ENCODE results near the gene SOX8. TPM values are rescaled to one million over a fixed set of nuclear protein-coding genes. Genes with fewer than 3 reads are reported as not detected.

Gene SOX8
- total RNA-seq (1 to 10 TPM in 1 of 2 donors, under 1 TPM in 1; 0.40 to 4.0 TPM), polyA plus RNA-seq (under 1 TPM; 0.33 to 0.39 TPM)
- long read RNA-seq, donor 1, full-length matches to known transcripts, result 2 of 2 reads
- long read RNA-seq, donor 1, partial matches to known transcripts, result 0 of 2 reads
- long read RNA-seq, donor 1, other reads (novel, unspliced or antisense), result 0 of 2 reads
- long read RNA-seq, donor 2, result 0 reads
- long read RNA-seq, donor 3, result 0 reads
- long read RNA-seq, donor 4, result 0 reads
- long read RNA-seq, donor 5, full-length matches to known transcripts, result 2 of 2 reads
- long read RNA-seq, donor 5, partial matches to known transcripts, result 0 of 2 reads
- long read RNA-seq, donor 5, other reads (novel, unspliced or antisense), result 0 of 2 reads

GRCh38 chr16:981695-982144 is at the start of gene SOX8:
SOX8 (plus strand) TSS chr16:981770; CDS start chr16:981923, 153 bp downstream.
- ATAC-seq (ENCODE audit: insufficient read depth, low FRiP score) (no peak), DNase-seq (no peak)
- H3K36me3 ChIP-seq (ENCODE audit: control insufficient read depth in 4 of 4, insufficient read depth in 4 of 4, low read length in 4 of 4), result no peaks in the 10 kb centered on the region
- no peaks in the 10 kb centered on the region for H3K9me3 ChIP-seq (ENCODE audit: control insufficient read depth in 4 of 4, insufficient read depth in 3 of 4, low read length in 3 of 4)
- no peak within 1 kb of the TSS for H3K27ac ChIP-seq (ENCODE audit: low read depth in 1 of 2, low read length in 1 of 2)
- 1 to 4% methylated on average over 13 to 80 of the region's 80 CpGs for WGBS, 2 donors
- H3K4me1 ChIP-seq (ENCODE audit: control insufficient read depth in 5 of 5, insufficient read depth in 5 of 5, low read length in 5 of 5), result peaks cover 0 to 15% (median 3%) of the 10 kb centered on the region in 5 donors
- peaks cover 0 to 12% (median 5%) of the 10 kb centered on the region in 3 donors for H3K27me3 ChIP-seq (ENCODE audit: control insufficient read depth in 3 of 3, insufficient read depth in 3 of 3, low read length in 2 of 3)
- TF ChIP-seq CTCF (IDR thresholded peaks at IDR 0.05; ENCODE audit: control extremely low read depth, extremely low read depth), result no peak
- no peak within 1 kb of the TSS for H3K9ac ChIP-seq (ENCODE audit: insufficient read depth in 1 of 2, low read length in 2 of 2)
- peak within 1 kb of the TSS; percentile 55 for H3K4me3 ChIP-seq

GRCh38 chr16:932831-933330 is 48.7 kb upstream of the SOX8 start:
- Histone ChIP-seq H3K9me3 (ENCODE audit: control insufficient read depth in 4 of 4, insufficient read depth in 3 of 4, low read length in 3 of 4) (no peaks in the 10 kb centered on the region), H3K27me3 (ENCODE audit: control insufficient read depth in 3 of 3, insufficient read depth in 3 of 3, low read length in 2 of 3) (no peaks in the 10 kb centered on the region), H3K9ac (ENCODE audit: insufficient read depth in 1 of 2, low read length in 2 of 2) (no peak overlapping the region), H3K36me3 (ENCODE audit: control insufficient read depth in 4 of 4, insufficient read depth in 4 of 4, low read length in 4 of 4) (peaks cover 0 to 26% (median 3%) of the 10 kb centered on the region in 4 donors), H3K4me1 (ENCODE audit: control insufficient read depth in 5 of 5, insufficient read depth in 5 of 5, low read length in 5 of 5) (no peaks in the 10 kb centered on the region), H3K4me3 (no peak overlapping the region), H3K27ac (ENCODE audit: low read depth in 1 of 2, low read length in 1 of 2) (no peak overlapping the region)
- WGBS, 2 donors, result 91 to 93% methylated on average over 21 of the region's 21 CpGs
- ATAC-seq (ENCODE audit: insufficient read depth, low FRiP score), result no peak
- DNase-seq, result no peak
- TF ChIP-seq CTCF (IDR thresholded peaks at IDR 0.05; ENCODE audit: control extremely low read depth, extremely low read depth), result no peak

- Histone ChIP-seq H3K9me3 (ENCODE audit: control insufficient read depth in 4 of 4, insufficient read depth in 3 of 4, low read length in 3 of 4) (no peaks in the 10 kb centered on the region), H3K27me3 (ENCODE audit: control insufficient read depth in 3 of 3, insufficient read depth in 3 of 3, low read length in 2 of 3) (no peaks in the 10 kb centered on the region), H3K9ac (ENCODE audit: insufficient read depth in 1 of 2, low read length in 2 of 2) (no peak overlapping the region), H3K36me3 (ENCODE audit: control insufficient read depth in 4 of 4, insufficient read depth in 4 of 4, low read length in 4 of 4) (peaks cover 0 to 26% (median 3%) of the 10 kb centered on the region in 4 donors), H3K27ac (ENCODE audit: low read depth in 1 of 2, low read length in 1 of 2) (no peak overlapping the region), H3K4me1 (ENCODE audit: control insufficient read depth in 5 of 5, insufficient read depth in 5 of 5, low read length in 5 of 5) (no peaks in the 10 kb centered on the region), H3K4me3 (no peak overlapping the region)
- ATAC-seq (ENCODE audit: insufficient read depth, low FRiP score) (no peak), DNase-seq (no peak)
- 95 to 97% methylated on average over 15 of the region's 15 CpGs for WGBS, 2 donors
- TF ChIP-seq CTCF (IDR thresholded peaks at IDR 0.05; ENCODE audit: control extremely low read depth, extremely low read depth), result no peak
Observed at GRCh38 chr16:933581-933980, 48.0 kb upstream of the SOX8 start.
